Measurements from ENCODE around the gene HOXB13. TPM values are rescaled to one million over a fixed set of nuclear protein-coding genes. Genes with fewer than 3 reads are reported as not detected.

HOXB13 gene
- total RNA-seq, 1 donor from 2014 or later = not detected

DNA sequence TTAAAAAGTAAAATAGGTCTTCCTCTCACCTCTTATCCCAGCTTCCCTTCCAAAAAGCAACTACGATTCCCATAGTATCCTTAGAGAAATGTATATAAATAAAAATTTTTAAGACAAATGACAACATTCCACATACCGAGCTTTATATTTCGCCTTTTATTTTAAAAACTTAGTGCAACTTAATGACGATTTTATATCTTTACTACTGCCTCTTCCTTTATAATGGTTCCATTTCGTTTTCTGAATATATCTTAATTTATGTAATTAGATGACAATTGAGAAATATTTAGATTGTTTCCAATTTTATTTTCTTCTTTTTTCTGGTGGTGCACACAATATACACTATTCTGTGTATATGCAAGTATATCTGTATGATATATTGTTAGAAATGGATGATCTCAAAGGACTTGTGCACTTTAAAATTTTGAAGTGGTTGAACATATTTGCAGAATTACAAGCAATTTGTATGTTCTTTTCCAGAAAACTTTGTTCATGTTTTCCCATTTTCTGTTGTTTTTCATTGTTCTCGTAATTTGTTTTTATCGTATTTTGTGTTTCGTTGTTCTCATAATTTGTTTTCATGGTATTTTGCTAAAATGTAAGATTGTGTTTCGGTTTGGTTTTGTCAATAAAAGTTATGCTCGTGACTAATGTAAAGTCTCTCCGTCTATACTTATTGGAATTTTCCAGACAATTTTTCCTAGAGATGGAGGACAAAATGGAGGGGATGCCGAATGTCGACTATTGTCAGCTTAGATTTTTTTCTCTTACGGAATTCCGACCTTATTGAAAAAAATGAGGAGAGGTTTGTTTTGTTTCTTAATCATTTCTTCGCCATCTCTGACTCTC is 20.4 kb upstream of the HOXB13 start:
- no peak for DNase-seq (ENCODE audit: low spot score)

DNA sequence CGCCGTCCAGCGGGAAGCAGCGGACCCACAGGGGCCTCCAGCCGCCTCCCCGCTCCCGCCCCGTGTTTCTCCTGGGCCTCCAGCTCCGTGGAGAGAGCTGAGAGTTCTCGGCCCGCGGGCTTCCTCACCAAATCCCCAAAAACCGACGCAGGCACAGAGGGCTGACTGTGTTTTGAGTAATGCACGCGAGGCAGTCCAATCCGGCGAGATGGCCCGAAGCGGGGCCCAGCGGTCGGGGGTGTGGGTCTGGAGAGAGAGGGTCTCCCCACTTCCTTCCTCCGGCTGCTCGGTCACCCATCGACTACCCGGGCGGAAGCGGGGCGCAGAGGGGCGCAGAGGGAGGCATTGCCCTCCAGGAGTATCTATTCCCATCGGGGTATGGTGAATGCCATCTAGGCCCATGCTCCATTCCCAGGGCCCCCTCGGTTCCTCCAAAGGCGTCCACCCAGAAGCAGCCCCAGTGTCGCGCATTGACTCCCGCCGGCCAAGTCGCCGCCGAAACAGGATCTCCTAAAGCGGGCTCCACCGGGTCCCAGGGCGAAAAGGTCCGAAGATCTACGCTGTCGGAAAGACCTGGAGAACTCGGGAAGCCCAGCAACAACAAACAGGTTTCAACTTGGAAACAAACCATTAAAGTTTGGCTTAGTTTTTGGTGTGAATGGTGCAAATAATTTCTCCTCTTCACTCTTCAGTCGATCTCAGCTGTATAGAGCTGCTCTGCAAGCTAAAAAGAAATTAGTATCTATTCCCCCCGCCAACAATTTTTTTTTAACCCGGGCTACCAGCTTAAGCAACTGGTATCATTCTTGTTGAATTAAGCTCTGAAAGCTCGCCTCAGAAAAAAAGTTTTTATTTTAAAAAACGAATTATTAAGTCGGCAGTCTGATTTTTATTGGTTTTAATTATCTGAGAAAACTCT is 19.2 kb upstream of the HOXB13 start:
- DNase-seq (ENCODE audit: low spot score) = no peak

DNA sequence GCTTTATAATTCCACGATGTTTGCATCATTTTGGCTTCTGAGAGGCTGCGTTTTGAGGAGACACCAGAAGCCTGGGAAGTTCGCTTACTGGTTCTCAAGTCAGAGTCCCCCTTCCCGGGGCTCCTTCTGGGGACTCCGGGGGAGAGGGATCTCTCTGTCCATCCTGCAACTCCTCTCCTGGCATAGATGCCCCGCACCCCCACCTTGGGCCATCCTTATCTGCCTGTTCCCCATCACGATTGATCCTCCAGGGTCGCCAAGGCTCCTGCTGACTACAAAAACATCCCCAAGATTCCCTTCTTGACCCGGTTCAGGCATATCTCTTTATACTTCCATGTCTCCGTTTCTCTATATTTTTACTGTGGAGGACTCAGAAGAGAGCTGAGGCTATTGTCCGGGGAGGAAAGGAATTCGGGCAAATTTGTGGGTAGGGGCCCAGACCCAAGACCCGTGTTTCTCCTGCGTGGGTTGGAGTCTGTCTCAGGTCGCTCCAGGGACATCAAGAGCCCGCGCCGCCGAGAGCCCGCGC is 18.4 kb upstream of the HOXB13 start:
- DNase-seq (ENCODE audit: low spot score) = no peak

DNA sequence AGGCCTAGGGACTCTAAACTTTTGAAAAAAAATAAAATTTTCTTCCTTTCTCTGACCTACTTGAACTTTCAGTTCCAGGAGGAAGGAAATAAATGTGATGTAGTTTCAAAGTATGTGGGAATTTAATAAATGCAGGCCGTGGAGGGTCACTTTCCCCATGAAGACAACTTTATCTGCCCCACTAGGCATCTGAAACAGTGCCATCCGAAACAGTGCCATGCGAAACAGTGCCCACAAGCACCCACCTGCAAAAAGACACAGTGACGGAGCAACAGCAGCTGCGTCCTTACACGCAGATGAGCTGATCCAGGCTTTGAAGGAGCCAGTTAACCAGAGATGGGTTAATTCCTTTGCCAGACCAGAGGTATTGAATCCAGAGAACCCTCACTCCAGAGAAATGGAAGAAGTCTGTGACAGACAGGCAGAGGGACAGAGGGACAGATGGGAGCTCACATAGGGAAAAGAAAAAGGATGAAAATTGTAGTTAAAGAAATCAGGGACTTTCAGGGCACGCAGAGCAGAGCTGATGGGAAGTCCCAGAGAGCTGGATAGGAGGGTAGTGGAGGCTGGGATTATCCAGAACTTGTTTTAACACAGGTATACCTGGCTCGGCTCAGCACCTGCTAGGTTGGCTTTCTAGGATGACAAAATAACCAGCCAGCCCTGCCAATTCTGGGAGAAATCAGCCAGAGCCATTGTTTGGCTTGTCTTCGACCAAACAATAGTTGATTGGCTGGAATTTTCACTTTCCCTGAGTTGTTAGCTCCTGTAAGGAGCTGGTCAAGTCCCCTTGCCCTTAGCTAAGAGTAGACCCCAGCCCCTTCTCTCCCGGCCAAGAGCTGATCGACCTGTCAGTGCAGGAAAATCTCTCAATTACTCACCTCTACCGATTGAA is 17.1 kb upstream of the HOXB13 start:
- DNase-seq (ENCODE audit: low spot score) = no peak

DNA sequence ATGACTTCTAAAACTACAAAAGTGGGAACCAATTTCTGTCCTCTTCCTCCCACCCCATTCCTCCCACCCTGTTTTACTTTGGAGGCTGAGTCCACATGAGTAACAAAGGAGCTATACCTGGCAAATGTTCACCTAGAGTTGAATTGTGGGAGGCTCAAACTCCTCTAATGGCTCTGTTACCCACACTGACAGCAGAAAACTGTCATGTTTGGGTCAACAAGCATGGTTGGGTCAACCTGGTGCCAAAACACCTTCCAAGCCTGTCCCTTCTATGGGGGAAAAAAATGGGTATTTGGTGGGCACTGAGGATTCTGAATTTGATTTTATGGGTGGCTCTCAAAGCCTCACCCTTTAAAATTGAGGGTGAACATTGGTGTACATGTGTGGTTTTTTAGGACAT is 12.0 kb upstream of the HOXB13 start:
- DNase-seq (ENCODE audit: low spot score) = no peak

DNA sequence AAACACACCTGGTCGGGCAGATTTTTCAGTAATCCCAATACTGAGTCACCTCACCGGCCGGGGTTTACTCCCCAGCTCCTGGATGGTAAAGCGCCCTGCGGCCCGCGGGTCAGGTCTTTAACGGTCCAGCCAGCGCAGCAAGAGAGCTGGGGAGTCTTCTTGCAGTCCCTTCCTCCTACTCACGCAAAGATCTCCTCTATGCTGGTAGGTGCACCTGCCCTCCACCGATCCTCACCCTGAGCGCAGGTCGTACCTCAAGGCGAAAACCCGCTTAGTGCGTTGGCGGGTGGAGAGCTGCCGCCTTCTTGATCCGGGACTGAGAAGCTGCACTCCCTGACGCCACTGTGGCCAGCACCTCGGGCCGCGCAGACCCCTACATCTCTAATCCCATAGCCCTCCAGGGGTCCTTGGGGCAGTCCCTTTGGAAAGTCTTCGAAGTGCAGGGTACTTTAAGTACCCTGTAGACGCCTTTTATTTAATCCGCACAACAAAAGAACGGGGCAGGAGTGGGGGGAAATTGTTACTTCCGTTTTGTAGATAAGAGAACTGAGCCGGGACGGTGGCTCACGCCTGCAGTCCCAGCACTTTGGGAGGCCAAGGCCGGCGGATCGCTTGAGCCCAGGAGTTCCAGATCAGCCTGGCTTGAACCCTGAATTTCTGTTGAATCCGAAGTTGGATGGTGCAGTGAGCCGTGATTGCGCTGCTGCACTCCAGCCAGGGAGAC is 10.4 kb upstream of the HOXB13 start:
- no peak for DNase-seq (ENCODE audit: low spot score)

DNA sequence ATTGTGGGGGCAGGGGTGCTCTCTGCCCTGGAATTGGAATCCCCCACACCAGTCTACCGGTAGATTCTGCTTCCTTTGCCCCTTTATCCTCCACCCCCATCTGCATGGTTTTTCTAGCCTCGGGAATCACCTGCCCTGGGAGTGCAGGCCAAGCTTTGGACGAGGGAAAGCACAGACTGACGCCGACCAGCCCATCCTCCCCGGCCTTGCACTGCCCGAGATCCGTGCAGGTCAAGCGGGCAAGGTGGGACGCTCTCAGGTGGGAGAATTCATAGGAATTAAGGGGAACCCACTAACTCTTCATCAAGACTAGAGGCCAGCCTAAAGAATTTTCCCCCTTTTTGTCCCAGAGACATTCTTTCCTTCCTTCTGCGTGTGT is 9.9 kb upstream of the HOXB13 start:
- no peak for DNase-seq (ENCODE audit: low spot score)

DNA sequence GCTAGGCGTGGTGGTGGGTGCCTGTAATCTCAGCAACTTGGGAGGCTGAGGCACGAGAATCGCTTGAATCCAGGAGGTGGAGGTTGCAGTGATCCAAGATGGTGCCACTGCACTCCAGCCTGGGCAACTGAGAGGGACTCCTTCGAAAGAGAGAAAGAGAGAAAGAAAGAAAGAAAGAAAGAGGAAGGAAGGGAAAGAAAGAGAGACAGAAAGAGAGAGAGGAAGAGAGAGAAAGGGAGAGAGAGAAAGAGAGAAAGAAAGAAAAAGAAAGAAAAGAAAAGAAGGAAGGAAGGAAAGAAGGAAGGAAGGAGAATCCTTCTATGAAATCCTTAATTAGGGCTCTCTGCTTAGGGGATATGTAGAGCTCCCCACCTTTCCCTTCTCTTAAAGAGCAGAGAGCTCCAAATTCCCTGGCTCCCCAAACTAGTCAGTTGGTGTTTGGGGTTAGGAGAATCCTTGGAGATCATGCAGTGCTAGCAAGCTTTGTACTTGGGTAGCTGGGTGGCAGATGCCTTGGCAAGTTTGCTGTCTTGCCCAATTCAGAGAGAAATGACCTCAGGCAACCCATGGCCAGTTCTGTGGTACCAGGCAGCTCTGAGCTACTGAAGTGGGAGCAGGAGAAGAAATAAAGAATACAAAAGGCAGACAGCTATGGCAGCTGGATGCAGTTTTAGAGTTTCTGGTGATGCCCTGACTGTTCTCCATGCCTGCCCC is 8.9 kb upstream of the HOXB13 start:
- DNase-seq (ENCODE audit: low spot score) = no peak

DNA sequence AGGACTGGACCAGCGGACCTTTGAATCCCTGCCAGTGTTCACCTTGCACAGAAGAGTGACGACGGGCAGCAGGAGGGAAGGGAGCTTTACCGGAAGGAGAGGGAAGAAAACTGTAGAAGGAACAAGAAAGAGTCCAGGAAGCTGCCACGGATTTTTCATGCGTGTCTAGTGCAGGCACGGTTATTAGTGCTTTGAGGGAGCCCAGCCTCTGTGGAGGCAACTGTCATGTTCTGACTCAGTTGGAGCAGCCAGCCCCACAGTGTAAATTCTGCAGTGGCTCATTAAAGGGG is 6.5 kb upstream of the HOXB13 start:
- no peak for DNase-seq (ENCODE audit: low spot score)

DNA sequence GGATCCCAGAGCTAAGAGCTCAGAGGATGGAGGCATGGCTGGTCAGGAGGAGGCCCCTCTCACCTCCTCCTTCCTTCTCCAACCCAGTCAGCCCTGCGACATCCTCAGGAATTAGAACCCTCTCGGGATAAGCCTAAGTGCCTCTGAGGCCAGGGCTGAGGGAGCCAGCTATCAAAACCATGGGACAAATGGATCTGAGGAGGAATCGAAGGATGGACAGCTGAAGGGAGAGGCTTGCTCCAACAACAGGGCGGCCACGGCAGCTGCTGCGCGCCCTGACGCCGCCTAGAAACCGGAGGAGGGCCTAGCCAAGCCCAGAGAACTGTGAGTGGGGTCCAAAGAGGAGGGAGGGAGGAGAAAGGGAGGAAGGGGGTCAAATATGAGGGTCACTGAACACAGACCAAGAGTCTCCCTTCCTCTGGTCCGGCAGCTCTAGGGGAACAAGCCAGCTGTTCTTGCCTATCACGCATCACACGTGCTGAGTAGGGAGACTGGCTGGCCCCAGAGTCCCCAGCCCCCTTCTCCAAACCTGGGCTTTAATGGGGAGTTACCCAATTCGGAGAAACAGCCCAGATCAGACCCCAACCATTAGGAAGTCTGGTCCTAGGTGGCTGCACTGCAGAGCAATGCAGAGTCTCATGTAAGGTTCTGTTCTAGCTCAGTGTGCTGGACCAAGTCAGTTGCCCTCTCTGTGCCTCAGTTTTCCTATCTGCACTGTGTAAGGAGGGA is 5.9 kb upstream of the HOXB13 start:
- DNase-seq (ENCODE audit: low spot score) = no peak

DNA sequence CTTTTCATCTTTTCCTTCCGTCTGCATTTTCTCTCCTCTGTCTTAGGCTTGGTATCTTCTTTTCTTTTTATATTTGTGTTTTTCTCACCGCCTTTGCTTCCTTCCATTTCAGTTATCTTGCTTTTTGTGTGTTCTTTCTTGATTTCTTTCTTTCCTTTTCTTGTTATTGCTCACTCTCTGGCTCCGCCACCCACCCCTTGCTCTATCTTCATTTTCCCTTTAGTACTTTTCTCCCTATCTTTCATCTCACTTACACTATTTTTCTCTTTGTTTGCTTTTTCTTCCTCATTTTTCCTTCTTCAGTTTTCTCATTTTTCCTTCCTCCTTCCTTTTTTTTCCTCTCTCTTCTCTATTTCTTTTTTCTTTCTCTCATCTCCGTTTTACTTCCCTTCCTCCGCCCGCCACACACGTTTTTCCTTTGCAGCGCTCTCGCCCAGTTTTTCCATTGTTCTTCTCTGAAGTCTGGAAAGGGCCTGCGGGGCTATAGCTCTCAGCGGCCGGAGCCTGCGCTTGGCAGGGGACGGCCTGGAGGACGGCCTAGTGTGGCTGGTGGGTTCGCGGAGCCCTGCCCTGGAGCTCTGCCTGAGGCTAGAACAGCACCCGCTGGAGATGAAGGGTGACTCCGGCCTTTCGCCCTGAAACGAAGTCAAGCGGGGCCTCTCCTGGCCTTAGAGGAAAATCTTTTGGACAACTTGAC is 5.2 kb upstream of the HOXB13 start:
- DNase-seq (ENCODE audit: low spot score) = no peak

DNA sequence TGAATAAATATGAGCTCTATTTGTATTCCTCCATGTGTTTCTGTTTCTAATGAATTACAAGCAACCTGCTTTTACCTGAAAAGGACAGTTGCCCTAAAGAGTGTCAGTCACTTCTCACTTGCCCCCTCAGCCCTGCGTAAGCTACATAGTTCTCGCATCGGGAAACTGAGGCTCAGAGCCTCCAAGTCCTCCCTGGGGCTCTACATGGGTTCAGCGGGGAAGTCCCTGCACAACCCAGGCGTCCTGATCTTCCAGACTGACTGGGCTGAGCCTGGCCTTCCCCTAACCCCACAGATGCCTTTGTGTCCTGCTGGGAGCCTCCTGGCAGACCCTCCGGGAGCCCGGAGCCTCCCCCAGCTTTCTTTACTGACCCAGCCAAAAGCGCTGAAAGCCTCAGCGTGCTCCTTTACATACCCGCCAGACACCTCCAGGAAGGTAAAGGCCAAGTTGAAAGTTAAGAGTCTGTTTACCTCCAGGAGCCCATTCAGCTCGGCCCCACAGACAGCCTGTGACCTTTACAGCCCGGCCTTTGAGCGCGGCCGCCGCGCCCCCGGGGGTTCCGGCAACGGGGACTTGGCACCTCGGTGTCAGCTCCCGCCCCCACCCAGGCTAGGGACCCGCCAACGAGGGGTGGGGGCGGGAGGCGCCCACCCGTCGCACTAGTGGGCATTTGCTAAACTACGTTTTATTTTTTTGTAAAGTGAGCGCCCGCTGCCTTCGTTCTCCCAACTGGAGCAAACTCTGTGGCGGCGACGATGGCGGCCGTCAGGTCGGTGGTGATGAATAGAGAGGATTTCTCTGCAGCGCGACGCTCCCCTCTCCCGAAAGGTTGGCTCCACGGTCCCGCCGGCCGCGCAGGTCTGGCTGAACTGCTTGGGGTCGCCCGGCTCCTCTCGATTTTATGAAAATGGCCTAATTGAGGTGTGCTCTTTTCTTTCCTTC is 4.4 kb upstream of the HOXB13 start:
- no peak for DNase-seq (ENCODE audit: low spot score)

DNA sequence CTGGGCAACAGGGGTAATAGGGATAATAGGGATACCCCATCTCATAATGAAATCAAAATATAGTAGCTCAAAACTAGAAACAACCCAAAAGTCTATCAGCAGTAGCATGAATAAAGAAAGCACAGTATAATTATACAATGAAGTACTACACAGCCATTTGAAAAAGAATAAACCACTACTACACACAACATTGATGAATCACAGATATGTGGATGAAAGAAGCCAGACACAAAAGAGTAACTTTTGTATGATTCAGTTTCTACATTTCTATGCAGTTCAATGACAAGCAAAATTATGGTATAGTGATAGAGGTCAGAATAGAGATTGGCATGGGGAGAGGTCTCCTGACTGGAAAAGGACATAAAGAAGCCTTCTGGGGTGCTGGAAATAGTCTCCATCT is 2.8 kb upstream of the HOXB13 start:
- DNase-seq (ENCODE audit: low spot score) = no peak

DNA sequence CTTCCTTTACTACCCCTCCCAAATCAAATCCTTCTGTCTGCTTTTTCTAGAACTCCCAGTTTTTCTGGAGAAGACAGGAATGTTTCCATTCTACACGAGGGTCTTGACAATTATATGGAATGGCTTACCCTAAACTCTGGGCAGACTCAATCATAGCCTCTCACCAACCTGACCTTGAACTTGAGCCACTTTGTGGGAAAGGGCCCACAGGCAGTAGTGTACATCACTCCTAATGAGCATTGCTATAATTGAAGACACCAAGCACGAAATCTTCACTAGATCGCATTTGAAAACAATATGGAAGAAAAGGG is 1.6 kb upstream of the HOXB13 start:
- DNase-seq (ENCODE audit: low spot score) = no peak

DNA sequence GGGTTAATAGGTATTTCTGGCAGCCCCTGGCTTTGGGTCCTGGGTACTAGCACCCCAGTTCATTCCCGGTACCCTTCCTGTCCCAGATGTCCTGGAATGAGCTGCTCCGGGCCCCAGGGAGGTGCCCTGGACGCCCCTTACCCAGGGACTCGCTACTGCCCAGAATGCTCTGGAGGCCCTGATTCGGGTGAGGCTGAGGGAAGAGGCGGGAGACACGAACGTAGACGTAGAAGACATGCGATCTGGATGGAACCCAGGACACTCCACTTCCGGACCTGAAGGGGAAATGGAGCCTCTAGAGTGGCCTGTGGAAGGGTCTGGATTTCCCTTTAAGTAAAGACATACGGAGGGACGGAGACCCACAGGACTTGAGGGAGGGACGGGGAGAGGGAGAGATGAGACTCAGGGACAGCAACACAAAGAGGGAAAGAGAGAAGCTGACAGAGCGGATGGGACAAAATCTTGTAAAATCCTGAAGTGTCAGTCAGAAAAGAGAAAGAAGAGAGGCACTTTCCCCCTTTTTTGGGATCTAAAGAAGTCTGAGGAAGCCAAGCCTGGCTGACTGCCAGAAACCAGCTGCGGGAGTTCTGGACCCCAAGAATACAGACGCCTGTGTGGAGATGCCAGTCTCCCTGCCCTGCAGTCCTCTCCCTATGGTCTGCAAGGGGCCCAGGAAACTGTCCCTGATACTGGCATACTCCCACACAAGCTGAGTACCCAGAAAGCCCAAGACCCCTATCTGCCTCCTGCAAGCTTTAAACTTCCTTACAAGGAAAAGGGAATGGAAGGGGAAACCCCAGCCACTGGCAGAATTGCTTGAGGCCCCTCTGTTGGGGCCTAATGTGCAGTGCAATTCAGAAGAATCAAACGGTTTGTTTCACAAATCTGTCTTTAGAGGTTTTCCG is 1.0 kb upstream of the HOXB13 start:
- DNase-seq (ENCODE audit: low spot score) = no peak

DNA sequence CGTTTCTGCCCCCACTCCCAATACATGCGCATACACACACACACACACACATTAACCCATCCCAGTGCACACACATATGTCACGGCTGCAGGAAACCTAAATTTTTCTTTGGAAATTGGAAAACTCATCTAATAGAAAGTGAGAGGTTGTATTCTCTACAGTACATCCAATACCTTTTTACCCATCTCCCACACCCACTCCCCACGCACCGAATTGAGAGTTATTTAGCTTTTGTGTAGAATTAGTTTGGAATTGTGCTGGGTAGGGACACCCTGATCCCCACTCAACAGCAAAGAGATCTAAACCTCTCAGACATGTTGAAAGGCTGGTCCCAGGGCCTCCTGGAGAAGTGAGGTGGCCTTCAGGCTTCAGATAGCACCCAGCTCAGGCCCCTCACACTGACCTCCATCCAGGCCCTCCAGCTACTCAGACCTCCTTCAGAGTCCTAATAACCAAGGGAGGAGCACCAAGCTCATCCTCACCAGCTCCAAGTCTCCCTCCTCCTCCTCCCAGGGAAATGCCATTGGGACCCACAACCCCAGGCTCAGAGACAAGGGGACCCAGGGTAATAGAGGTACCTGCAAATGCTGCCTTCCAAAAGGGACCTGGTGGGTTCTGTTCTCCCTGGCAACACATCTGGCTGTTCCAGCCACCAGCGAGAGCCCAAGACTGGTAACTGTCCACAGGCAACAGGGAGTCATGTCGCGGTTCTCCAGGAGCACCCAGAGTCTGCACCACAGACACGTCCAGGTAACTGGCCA is 955 bp downstream of the HOXB13 start:
- DNase-seq (ENCODE audit: low spot score) = no peak

Data from mesenteric fat pad (tissue), 1 donor.